OCI-LY3 (cell line): Measurements from ENCODE around the gene RHBDF2.

Experiments
- H2AFZ ChIP-seq: fragments of 200-600, 300-600 bp; shearing (Covaris generic); 2 replicates; pipeline ENCODE4 v1.6.0; 2014; ENCODE audit warnings: antibody characterized with exemption, low read depth, low read length
- H3K27ac ChIP-seq: fragments of 200-600, 300-600 bp; sonication (generic); 2 replicates; pipeline ENCODE4 v1.5.1; 2014; ENCODE audit warnings: mild to moderate bottlenecking, low read length, moderate library complexity, mixed read lengths
- H3K27me3 ChIP-seq: fragments of 200-600, 300-600 bp; sonication (generic); 2 replicates; pipeline ENCODE4 v1.6.1; 2014; ENCODE audit warnings: low read depth, low read length, mixed read lengths
- H3K36me3 ChIP-seq: fragments of 200-600, 300-600 bp; sonication (generic); replicated peaks from 2 replicates; pipeline ENCODE3; 2014; ENCODE audit warnings: low read depth, low read length, mixed read lengths
- H3K4me1 ChIP-seq: fragments of 300-600, 200-600 bp; sonication (generic); 2 replicates; pipeline ENCODE4 v1.6.1; 2014; ENCODE audit warnings: low read length, mixed read lengths
- H3K4me2 ChIP-seq: fragments of 200-600, 300-600 bp; sonication (generic); 2 replicates; pipeline ENCODE4 v1.6.1; 2014; ENCODE audit warnings: low read length, mixed read lengths
- H3K4me3 ChIP-seq: fragments of 300-600, 200-600 bp; sonication (generic); 2 replicates; pipeline ENCODE4 v1.5.1; 2014; ENCODE audit warnings: antibody characterized with exemption, mild to moderate bottlenecking, low read length, moderate library complexity
- H3K79me2 ChIP-seq: fragments of 300-600, 200-600 bp; shearing (Covaris generic); 2 replicates; pipeline ENCODE4 v1.6.1; 2014; ENCODE audit warnings: mild to moderate bottlenecking, low read length, mixed read lengths
- H3K9ac ChIP-seq: fragments of 300-600, 200-600 bp; shearing (Covaris generic); 2 replicates; pipeline ENCODE4 v1.6.0; 2014; ENCODE audit warnings: mild to moderate bottlenecking, low read length, moderate library complexity
- H3K9me3 ChIP-seq: fragments of 200-600, 300-600 bp; shearing (Covaris generic); 2 replicates; pipeline ENCODE4 v1.6.1; 2014; ENCODE audit warnings: low read length, mixed read lengths; ENCODE audit not compliant: insufficient read depth
- H4K20me1 ChIP-seq: fragments of 200-600, 300-600 bp; sonication (generic); 2 replicates; pipeline ENCODE4 v1.6.1; 2016; ENCODE audit warnings: low read length, mixed read lengths; ENCODE audit not compliant: insufficient read depth
- EZH2phosphoT487 ChIP-seq: fragments of 200-600 bp; shearing (Covaris generic); IDR thresholded peaks from 2 replicates; pipeline ENCODE4 v1.6.1; 2018; ENCODE audit warnings: antibody characterized with exemption, mixed run types, low read depth
- TF ChIP-seq, protein P1 (sequence below): fragments of 200-600, 300-600 bp; sonication (generic); IDR thresholded peaks from 2 replicates; pipeline ENCODE4 v1.5.1; 2014; ENCODE audit warnings: antibody characterized with exemption, low read length, low read depth

Gene RHBDF2

DNA sequence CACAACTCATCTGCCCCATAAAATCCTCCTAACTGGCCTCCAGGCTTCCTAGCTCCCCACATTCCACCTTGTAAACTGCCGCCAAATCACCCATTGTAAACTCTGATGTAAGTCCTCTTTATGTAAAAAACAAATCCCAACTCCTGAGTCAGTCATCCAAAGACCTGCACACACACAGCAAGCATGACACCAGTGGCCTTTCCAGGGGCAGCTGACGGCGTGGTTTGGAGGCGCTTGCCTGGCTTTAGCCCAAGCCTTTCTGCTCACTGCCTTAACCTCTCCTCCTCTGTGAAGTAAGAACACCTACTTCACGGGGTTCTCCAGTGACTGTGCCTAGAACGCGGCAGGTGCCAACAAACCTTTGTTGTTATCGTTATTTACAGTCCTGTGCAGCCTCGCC, 62.3 kb downstream of the RHBDF2 start:
- no peaks in the 10 kb centered on the region for H3K27me3 ChIP-seq
- H3K27ac ChIP-seq = no peak overlapping the region
- no peak overlapping the region for H3K4me2 ChIP-seq
- H3K36me3 ChIP-seq = no peaks in the 10 kb centered on the region
- peaks cover 87% of the 10 kb centered on the region for H3K79me2 ChIP-seq
- no peak overlapping the region for H2AFZ ChIP-seq
- peaks cover 10% of the 10 kb centered on the region for H3K4me1 ChIP-seq
- H3K9ac ChIP-seq = no peak overlapping the region
- TF ChIP-seq, protein P1, sequence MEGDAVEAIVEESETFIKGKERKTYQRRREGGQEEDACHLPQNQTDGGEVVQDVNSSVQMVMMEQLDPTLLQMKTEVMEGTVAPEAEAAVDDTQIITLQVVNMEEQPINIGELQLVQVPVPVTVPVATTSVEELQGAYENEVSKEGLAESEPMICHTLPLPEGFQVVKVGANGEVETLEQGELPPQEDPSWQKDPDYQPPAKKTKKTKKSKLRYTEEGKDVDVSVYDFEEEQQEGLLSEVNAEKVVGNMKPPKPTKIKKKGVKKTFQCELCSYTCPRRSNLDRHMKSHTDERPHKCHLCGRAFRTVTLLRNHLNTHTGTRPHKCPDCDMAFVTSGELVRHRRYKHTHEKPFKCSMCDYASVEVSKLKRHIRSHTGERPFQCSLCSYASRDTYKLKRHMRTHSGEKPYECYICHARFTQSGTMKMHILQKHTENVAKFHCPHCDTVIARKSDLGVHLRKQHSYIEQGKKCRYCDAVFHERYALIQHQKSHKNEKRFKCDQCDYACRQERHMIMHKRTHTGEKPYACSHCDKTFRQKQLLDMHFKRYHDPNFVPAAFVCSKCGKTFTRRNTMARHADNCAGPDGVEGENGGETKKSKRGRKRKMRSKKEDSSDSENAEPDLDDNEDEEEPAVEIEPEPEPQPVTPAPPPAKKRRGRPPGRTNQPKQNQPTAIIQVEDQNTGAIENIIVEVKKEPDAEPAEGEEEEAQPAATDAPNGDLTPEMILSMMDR = no peak
- no peak for TF ChIP-seq EZH2phosphoT487
- H4K20me1 ChIP-seq = peaks cover 68% of the 10 kb centered on the region
- H3K9me3 ChIP-seq = no peaks in the 10 kb centered on the region
- no peak overlapping the region for H3K4me3 ChIP-seq

DNA sequence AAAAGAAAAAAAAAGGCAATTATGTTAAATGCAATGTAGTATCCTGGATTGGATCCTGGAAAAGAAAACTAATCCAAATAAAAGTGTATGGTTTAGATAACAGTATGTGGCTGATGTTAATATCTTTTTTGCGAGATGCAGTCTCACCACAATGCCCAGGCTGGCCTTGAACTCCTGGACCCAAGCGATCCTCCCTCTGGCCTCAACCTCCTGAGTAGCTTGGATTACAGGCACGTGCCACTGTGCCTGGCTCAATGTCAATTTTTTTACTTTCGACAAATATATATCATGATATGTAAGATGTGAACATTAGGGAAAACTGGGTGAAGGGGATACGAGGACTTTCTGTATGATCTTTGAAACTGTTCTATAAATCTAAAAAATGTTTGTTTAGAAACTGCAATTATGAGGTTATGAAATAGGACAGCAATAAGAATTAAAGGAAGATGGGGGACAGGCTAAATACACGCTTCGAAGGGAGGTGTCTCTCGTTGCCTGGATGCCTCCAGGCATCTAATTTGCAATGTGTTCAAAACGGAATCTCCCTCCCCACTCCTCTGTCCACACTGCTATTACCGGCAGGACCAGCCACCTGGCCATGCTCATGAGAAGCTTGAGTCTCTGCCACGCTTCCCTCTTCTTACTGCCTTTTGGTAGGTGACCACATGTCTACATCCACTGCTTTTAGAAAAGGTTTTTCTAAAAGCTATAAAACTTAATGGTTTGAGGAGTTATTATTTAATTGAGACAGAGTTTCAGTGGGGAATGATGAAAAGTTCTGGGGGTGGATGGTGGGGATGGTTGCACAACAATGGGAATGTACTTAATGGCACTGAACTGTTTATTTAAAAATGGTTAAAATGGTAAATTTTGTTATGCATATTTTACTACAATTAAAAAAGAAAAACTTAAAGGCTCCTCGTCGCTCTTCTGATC, 63.5 kb downstream of the RHBDF2 start:
- H3K27me3 ChIP-seq = no peaks in the 10 kb centered on the region
- peaks cover under 1% of the 10 kb centered on the region; the same call in 1 of the 2 replicates for H3K4me1 ChIP-seq
- H3K9ac ChIP-seq = no peak overlapping the region
- peaks cover 87% of the 10 kb centered on the region for H3K79me2 ChIP-seq
- TF ChIP-seq, protein P1 = no peak
- no peak for TF ChIP-seq EZH2phosphoT487
- H4K20me1 ChIP-seq = peaks cover 69% of the 10 kb centered on the region
- H3K27ac ChIP-seq = no peak overlapping the region
- no peak overlapping the region for H2AFZ ChIP-seq
- H3K9me3 ChIP-seq = no peaks in the 10 kb centered on the region
- no peaks in the 10 kb centered on the region for H3K36me3 ChIP-seq
- no peak overlapping the region for H3K4me2 ChIP-seq
- no peak overlapping the region for H3K4me3 ChIP-seq

DNA sequence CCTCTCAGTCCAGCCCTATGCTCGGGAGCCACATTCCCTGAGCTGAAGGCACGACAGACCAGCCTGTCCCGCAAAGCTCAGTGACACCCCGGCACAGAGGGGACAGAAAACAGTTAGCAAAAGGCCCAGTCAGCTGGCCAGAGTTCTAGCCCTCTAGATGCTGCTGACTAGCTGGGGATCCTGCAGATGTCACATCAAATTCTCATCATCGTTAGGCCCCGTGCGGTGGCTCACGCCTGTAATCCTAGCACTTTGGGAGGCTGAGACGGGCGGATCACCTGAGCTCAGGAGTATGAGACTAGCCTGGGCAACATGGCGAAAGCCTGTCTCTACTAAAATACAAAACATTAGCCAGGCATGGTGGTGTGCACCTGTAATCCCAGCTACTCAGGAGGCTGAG, 65.5 kb downstream of the RHBDF2 start:
- Histone ChIP-seq H3K27ac (no peak overlapping the region), H3K4me3 (no peak overlapping the region), H3K9me3 (no peaks in the 10 kb centered on the region), H2AFZ (no peak overlapping the region), H3K27me3 (no peaks in the 10 kb centered on the region), H3K4me1 (no peaks in the 10 kb centered on the region), H3K36me3 (no peaks in the 10 kb centered on the region), H3K9ac (no peak overlapping the region), H4K20me1 (peaks cover 64% of the 10 kb centered on the region), H3K4me2 (no peak overlapping the region), H3K79me2 (peaks cover 85% of the 10 kb centered on the region)
- TF ChIP-seq, protein P1 = no peak
- no peak for TF ChIP-seq EZH2phosphoT487

DNA sequence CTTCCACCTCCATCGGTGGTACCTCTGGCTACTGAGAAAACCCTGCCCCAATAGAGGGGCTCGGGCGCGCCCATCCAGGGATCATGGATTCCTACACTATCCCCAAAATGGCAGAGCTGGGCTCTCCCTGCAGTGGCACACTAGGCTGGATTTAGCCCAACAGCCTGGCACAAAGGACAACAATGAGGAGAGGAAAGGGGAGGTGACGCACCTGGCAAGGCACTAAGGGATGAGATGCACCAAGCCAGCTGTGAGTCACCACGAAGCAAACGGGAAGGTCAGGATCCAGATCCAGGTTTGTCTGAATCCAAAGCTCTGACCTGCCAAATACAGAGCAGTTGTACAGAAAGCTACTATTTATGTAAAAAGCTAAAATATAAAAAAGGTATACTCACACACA, 66.4 kb downstream of the RHBDF2 start:
- Histone ChIP-seq H3K36me3 (no peaks in the 10 kb centered on the region), H3K9me3 (no peaks in the 10 kb centered on the region), H3K4me2 (no peak overlapping the region), H3K27me3 (no peaks in the 10 kb centered on the region), H2AFZ (no peak overlapping the region), H4K20me1 (peaks cover 61% of the 10 kb centered on the region), H3K4me3 (no peak overlapping the region), H3K4me1 (no peaks in the 10 kb centered on the region), H3K27ac (no peak overlapping the region), H3K79me2 (peaks cover 85% of the 10 kb centered on the region), H3K9ac (no peak overlapping the region)
- no peak for TF ChIP-seq EZH2phosphoT487
- TF ChIP-seq, protein P1 = no peak
